HepG2 (cell line): Measurements from ENCODE around the gene CNNM3. TPM values are rescaled to one million over a fixed set of nuclear protein-coding genes. Genes with fewer than 3 reads are reported as not detected.

Source experiments
- ARHGAP35 ChIP-seq: sonication (generic); formaldehyde crosslinking; IDR thresholded peaks from 2 replicates; pipeline ENCODE4 v1.9.0; 2022; ENCODE audit warnings: mild to moderate bottlenecking, inconsistent platforms, moderate library complexity, missing genetic modification reagents, borderline replicate concordance
- EED ChIP-seq: sonication (generic); formaldehyde crosslinking; IDR thresholded peaks from 2 replicates; pipeline ENCODE4 v1.5.0; 2020; ENCODE audit warnings: mild to moderate bottlenecking, missing genetic modification reagents
- ESRRA ChIP-seq: sonication (generic); formaldehyde crosslinking; IDR thresholded peaks from 2 replicates; pipeline ENCODE4 v1.5.1; 2020; ENCODE audit warnings: mild to moderate bottlenecking, low read depth, missing genetic modification reagents
- FOXM1 ChIP-seq: sonication (generic); formaldehyde crosslinking; IDR thresholded peaks from 2 replicates; pipeline ENCODE4 v1.5.0; 2020; ENCODE audit warnings: missing genetic modification reagents
- HNRNPLL ChIP-seq: fragments of 200-400 bp; formaldehyde crosslinking; IDR thresholded peaks from 2 replicates; pipeline ENCODE4 v1.6.1; 2017; ENCODE audit warnings: mild to moderate bottlenecking, low read depth, low read length; ENCODE audit not compliant: poor library complexity, severe bottlenecking
- JUN ChIP-seq: sonication (generic); formaldehyde crosslinking; IDR thresholded peaks from 2 replicates; pipeline ENCODE4 v1.4.0; 2020; ENCODE audit warnings: mild to moderate bottlenecking, missing genetic modification reagents
- MTF1 ChIP-seq: sonication (generic); formaldehyde crosslinking; IDR thresholded peaks from 2 replicates; pipeline ENCODE4 v1.5.0; 2020; ENCODE audit warnings: missing genetic modification reagents
- NR1H2 ChIP-seq: sonication (generic); formaldehyde crosslinking; IDR thresholded peaks from 2 replicates; pipeline ENCODE4 v1.8.1; 2022; ENCODE audit warnings: low read depth, missing genetic modification reagents, borderline replicate concordance
- POLR2G ChIP-seq: fragments of 200-400 bp; formaldehyde crosslinking; IDR thresholded peaks from 2 replicates; pipeline ENCODE4 v1.6.1; 2018; ENCODE audit warnings: mild to moderate bottlenecking, low read depth, low read length, moderate library complexity
- RBAK ChIP-seq: sonication (generic); formaldehyde crosslinking; IDR thresholded peaks from 2 replicates; pipeline ENCODE4 v1.5.1; 2020; ENCODE audit warnings: mild to moderate bottlenecking, missing genetic modification reagents
- REXO4 ChIP-seq: sonication (generic); formaldehyde crosslinking; IDR thresholded peaks from 2 replicates; pipeline ENCODE4 v1.8.0; 2022; ENCODE audit warnings: missing genetic modification reagents, mild to moderate bottlenecking, borderline replicate concordance
- SMC3 ChIP-seq: IDR thresholded peaks from 2 replicates; pipeline ENCODE4 v1.6.1; 2011; ENCODE audit warnings: low read length, improper control_type of control experiment
- SP140L ChIP-seq: sonication (generic); formaldehyde crosslinking; IDR thresholded peaks from 2 replicates; pipeline ENCODE4 v1.4.0; 2020; ENCODE audit warnings: missing genetic modification reagents, borderline replicate concordance
- TEAD3 ChIP-seq: optimal IDR thresholded peaks from 2 replicates; pipeline ENCODE3; 2016; ENCODE audit warnings: borderline replicate concordance
- ZMAT3 ChIP-seq: sonication (generic); formaldehyde crosslinking; conservative IDR thresholded peaks from 2 replicates; pipeline ENCODE4 v1.7.0; 2021; ENCODE audit warnings: missing genetic modification reagents
- ZNF407 ChIP-seq: sonication (generic); formaldehyde crosslinking; IDR thresholded peaks from one replicate; pipeline ENCODE4 v1.5.1; 2020; ENCODE audit warnings: mild to moderate bottlenecking, missing genetic modification reagents; ENCODE audit errors: not compliant biosample characterization
- ZNF770 ChIP-seq: sonication (generic); formaldehyde crosslinking; IDR thresholded peaks from 2 replicates; pipeline ENCODE4 v1.5.0; 2020; ENCODE audit warnings: mild to moderate bottlenecking, missing genetic modification reagents
- ZNF772 ChIP-seq: sonication (generic); formaldehyde crosslinking; IDR thresholded peaks from 2 replicates; pipeline ENCODE4 v1.5.0; 2020; ENCODE audit warnings: mild to moderate bottlenecking, missing genetic modification reagents
- ZNF775 ChIP-seq: sonication (generic); formaldehyde crosslinking; IDR thresholded peaks from 2 replicates; pipeline ENCODE4 v1.4.0; 2020; ENCODE audit warnings: missing genetic modification reagents, mild to moderate bottlenecking, moderate library complexity, borderline replicate concordance
- ZNF780A ChIP-seq: sonication (generic); formaldehyde crosslinking; IDR thresholded peaks from 2 replicates; pipeline ENCODE4 v1.8.0; 2022; ENCODE audit warnings: mild to moderate bottlenecking, missing genetic modification reagents, moderate library complexity
- polyA plus RNA-seq, 8 experiments: library from polyadenylated mRNA; depleted of rRNA in 3 of 8; stranded (reverse) in 7 of 8; unstranded in 1 of 8; fragments of >200 nt; fragmentation: Illumina TruSeq in 4 of 8; extraction: Trizol in 4 of 8; gene quantifications; 2 replicates each; pipeline versions ENCODE4 v1.2.1 to v1.2.3, GENCODE V29; 2011 to 2016; ENCODE audit warnings: low read depth in 4 of 8, missing spikeins in 1 of 8, mixed read lengths in 1 of 8; ENCODE audit not compliant: insufficient read depth in 1 of 8
- total RNA-seq, 5 experiments: library from RNA; depleted of rRNA; stranded (reverse); fragments of >200 nt; fragmentation: Illumina TruSeq; extraction: Trizol; gene quantifications; 2 replicates each; pipeline ENCODE4 v1.2.3, GENCODE V29; 2016; ENCODE audit warnings: low read depth in 1 of 5

Gene CNNM3
- total and polyA plus RNA-seq, 2 of the 13 experiments (the other 11 are each of a cell fraction or from before 2014, with no cell fraction given), result 21.2 to 27.9 TPM

GRCh38 chr2:96819128-96819875 is 3.2 kb downstream of the CNNM3 start (continued):
- TF ChIP-seq ZNF780A (CRISPR knock-in tag) (0 out of 2 replicates have a peak, but pooled peaks have one; percentile 21), SP140L (CRISPR knock-in tag) (peak; percentile 88; the same call in 1 of the 2 replicates), ZMAT3 (CRISPR knock-in tag) (peak; percentile 95), REXO4 (CRISPR knock-in tag) (no peak), ESRRA (CRISPR knock-in tag) (peak; percentile 91), ARHGAP35 (no peak), TEAD3 (CRISPR knock-in tag) (peak; percentile 88), MTF1 (CRISPR knock-in tag) (0 out of 2 replicates have a peak, but pooled peaks have one; percentile 24), EED (peak; percentile 77; the same call in 1 of the 2 replicates), POLR2G (peak; percentile 58; the same call in 1 of the 2 replicates), HNRNPLL (peak; percentile 47), FOXM1 (CRISPR knock-in tag) (no peak), ZNF407 (CRISPR knock-in tag) (no peak), JUN (CRISPR knock-in tag) (peak; percentile 77; the same call in 1 of the 2 replicates), ZNF772 (CRISPR knock-in tag) (peak; percentile 95), NR1H2 (no peak), ZNF775 (no peak), RBAK (CRISPR knock-in tag) (peak; percentile 74; the same call in 1 of the 2 replicates), SMC3 (peak; percentile 46), ZNF770 (peak; percentile 87)
